ENCODE results near the gene EPN3.

The EPN3 gene

DNA sequence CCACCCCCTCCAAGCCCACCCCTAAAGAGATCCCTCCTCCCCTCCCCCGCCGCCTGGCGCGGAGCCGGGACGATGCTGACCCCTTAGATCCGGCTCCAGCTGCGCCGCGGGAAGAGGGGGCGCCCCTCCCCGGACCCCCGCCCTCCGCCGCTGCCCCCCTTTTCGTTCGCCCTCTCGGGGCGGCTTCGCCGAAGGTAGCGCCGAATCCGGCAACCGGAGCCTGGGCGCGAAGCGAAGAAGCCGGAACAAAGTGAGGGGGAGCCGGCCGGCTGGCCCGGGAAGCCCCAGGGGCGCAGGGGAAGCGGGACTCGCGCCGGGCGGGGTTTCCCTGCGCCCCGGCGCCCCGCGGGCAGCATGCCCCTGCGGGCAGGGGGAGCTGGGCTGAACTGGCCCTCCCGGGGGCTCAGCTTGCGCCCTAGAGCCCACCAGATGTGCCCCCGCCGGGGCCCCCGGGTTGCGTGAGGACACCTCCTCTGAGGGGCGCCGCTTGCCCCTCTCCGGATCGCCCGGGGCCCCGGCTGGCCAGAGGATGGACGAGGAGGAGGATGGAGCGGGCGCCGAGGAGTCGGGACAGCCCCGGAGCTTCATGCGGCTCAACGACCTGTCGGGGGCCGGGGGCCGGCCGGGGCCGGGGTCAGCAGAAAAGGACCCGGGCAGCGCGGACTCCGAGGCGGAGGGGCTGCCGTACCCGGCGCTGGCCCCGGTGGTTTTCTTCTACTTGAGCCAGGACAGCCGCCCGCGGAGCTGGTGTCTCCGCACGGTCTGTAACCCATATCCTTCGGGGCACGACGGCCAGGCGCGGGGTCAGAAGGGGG, 28.6 kb downstream of the EPN3 start:
- ATAC-seq, result no peak
- H3K4me3 Mint-ChIP-seq, result peak overlapping the region; percentile 74

DNA sequence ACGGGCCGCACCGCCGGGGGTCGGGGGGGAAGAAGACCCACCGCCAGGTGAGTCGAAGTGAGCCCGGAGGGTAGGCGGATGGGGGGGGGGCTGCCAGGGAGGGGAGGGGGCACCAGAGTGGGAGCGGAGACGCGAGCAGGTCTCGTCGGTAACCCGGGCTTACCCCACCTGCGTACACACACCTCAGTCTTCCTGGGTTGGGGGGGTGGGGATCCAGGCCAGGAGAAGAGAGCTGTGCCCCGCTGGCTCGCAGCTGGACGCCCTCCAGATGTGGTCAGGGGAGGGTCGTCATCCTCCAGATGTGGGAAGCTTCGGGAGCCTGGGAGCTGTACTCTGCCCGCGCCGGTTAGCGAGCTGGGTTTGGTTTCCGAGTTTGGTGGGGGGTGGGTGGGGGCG, 29.2 kb downstream of the EPN3 start:
- DNase-seq (ENCODE audit: low spot score in 2 of 2), result no peak
- no peaks in the 10 kb centered on the region for H3K9me3 Mint-ChIP-seq
- no peak overlapping the region for H3K27ac Mint-ChIP-seq
- no peaks in the 10 kb centered on the region for H3K36me3 Mint-ChIP-seq
- peak overlapping the region; percentile 74 for H3K4me3 Mint-ChIP-seq
- ATAC-seq, result no peak
- H3K4me1 Mint-ChIP-seq, result peaks cover 45% of the 10 kb centered on the region

More for the DNA sequence above, 28.6 kb downstream of the EPN3 start:
- Mint-ChIP-seq H3K36me3 (no peaks in the 10 kb centered on the region), H3K27ac (no peak overlapping the region), H3K9me3 (no peaks in the 10 kb centered on the region), H3K4me1 (peaks cover 44% of the 10 kb centered on the region)
- no peak for DNase-seq (ENCODE audit: low spot score in 2 of 2)

DNA sequence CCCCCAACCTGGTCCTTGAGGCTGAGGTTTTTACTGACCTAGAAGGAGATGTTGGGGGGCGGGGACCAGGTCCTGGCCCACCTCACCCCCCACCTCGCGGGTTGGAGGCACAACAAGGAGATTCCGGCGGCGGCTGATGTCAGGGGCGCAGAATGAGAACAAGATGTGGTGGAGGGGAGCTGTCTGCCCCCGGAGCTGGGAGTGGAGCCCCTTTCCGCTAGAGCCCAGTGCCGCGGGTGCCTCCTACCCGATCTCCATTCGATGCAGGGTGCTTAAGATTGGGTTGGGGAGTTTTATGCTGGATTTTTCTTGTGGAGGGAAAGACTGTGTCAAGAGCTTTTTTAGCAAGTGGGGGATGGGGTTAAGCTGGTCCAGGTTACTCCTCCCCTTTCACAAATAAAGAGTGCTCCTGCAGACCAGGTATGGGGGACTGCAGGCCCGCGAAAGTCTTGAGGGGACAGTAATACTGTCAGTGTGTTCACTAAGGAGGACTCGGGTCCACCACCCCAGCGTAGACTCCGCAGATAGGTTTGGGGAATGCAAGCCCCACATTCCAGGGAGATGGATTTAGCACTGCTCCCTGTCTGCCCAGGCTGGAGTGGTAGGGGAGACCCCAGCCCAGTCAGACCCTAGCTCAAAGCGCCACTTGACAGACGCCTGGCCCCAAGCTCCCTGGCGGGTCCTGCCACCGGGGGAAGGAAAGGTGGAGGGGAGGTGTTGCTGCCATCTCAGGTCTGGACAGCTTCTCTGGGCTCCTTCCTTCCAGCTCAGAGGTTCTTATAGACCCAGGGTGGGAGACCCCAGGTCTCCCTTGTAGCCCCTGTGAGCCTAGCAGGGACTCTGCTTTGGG, 29.9 kb downstream of the EPN3 start:
- H3K4me3 Mint-ChIP-seq, result peak overlapping the region; percentile 74
- H3K27ac Mint-ChIP-seq, result no peak overlapping the region
- ATAC-seq (no peak), DNase-seq (ENCODE audit: low spot score in 2 of 2) (no peak)
- no peaks in the 10 kb centered on the region for H3K9me3 Mint-ChIP-seq
- H3K36me3 Mint-ChIP-seq, result no peaks in the 10 kb centered on the region
- H3K4me1 Mint-ChIP-seq, result peaks cover 45% of the 10 kb centered on the region

DNA sequence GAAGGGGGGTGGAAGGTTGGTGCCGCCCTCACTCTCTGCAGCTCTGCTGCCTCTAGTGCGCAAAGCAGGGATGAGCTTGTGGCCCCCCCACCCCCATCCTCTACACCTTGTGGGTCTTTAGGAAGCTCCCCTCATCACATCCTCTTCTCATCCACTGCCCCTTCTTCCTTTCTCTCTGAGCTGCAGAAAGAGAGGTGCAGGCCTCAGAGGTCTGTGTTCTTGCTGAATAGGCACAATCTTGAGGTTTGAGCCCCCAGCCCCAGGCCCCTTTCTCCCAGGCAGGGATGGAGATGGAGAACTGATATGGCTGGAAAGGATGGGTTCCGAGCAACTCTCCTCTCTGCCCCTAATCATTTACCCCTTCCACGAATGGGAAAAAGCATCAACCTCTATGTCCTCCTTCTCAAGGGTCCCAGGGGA, 30.6 kb downstream of the EPN3 start:
- H3K4me1 Mint-ChIP-seq, result peaks cover 45% of the 10 kb centered on the region
- ATAC-seq (no peak), DNase-seq (ENCODE audit: low spot score in 2 of 2) (no peak)
- H3K36me3 Mint-ChIP-seq, result no peaks in the 10 kb centered on the region
- no peaks in the 10 kb centered on the region for H3K9me3 Mint-ChIP-seq
- H3K4me3 Mint-ChIP-seq, result no peak overlapping the region
- no peak overlapping the region for H3K27ac Mint-ChIP-seq

DNA sequence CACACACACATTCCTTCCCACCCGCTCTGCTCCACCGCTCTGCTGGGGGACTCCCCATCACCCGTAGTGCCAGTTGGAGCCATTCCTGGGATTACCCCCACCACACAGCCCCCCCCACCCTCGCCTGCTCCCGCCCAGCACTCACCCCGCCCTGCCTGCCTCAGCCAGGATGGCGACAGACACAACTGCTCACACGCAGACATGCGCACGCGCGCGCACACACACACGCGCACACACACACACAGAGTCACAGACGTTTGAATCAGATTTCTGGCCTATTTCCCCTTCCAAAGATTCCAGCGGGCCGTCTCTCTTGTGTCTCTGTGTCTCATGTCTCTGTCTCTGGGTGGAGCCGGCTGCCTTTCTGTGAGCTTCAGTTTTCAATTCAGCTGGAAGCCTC, 32.4 kb downstream of the EPN3 start:
- H3K36me3 Mint-ChIP-seq, result no peaks in the 10 kb centered on the region
- no peak for ATAC-seq
- H3K4me3 Mint-ChIP-seq, result no peak overlapping the region
- no peaks in the 10 kb centered on the region for H3K9me3 Mint-ChIP-seq
- no peak for DNase-seq (ENCODE audit: low spot score in 2 of 2)
- peaks cover 28% of the 10 kb centered on the region for H3K4me1 Mint-ChIP-seq
- H3K27ac Mint-ChIP-seq, result no peak overlapping the region

DNA sequence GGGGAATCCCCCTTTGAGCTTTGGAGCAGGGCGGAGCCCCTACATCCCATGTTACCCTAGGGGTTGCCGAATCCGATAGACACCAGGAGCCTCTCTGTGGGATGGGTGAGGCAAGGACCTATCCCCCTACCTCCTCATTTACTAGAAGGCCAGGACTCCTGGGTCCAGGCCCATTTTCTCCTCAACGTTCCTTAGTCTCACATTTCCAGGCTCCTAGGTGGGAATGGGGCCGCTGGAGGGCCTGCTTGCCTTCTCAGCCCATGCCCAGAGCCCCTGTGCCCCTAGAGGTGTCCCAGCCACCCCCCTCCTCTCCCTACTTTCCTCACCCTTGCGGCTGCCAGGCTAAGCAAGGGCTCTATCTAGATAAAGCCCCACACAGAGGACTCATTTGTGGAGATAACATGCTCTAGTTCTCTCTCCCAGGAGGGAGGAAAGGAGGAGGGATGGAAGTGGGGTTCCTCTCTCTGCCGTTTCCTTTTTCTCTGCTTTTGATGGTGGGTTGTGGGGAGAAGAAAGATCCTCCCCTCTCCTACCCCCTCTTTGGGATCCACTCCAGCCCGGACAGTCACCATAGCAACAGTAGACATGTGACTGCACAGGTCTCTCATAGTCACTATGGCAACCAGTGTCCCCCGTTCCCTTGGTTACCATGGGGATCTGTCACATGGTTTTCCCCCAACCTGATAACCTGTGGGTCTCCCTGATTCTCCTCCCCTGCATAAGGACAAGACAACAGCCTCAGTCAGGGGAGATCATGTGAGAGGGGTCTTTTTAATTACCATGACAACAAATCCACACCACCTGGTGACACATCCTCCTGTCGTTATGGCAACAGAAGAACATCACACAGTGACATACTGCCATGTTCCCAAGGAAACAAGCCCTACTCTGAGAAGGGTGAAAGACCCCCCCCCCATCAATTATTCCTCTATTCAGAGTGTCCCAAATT, 33.1 kb downstream of the EPN3 start:
- Mint-ChIP-seq H3K9me3 (no peaks in the 10 kb centered on the region), H3K27ac (peak overlapping the region; percentile 36), H3K4me1 (peaks cover 23% of the 10 kb centered on the region), H3K36me3 (no peaks in the 10 kb centered on the region), H3K4me3 (no peak overlapping the region)
- no peak for DNase-seq (ENCODE audit: low spot score in 2 of 2)
- no peak for ATAC-seq

DNA sequence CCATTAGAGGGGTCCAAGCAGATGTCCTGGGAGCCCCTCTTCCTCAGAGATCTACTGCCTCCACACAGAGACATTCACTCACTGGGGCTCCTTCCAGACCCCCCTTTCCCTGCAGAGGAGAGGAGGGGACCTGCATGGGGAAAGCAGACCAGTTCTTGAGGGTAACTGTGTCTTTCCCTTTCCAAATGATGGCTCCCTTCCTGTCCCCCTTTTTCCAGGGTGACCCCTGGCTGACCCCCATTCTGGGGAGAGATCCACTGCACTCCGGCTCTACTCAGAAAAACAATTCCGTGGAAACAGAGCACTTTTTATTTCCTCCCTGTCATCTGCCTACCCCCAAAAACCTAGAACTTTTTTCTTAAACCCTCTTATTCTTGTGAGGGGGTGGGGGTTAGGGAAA, 34.4 kb downstream of the EPN3 start:
- no peaks in the 10 kb centered on the region for H3K9me3 Mint-ChIP-seq
- H3K4me1 Mint-ChIP-seq, result peaks cover 25% of the 10 kb centered on the region
- H3K4me3 Mint-ChIP-seq, result no peak overlapping the region
- H3K36me3 Mint-ChIP-seq, result no peaks in the 10 kb centered on the region
- H3K27ac Mint-ChIP-seq, result no peak overlapping the region
- ATAC-seq (no peak), DNase-seq (ENCODE audit: low spot score in 2 of 2) (no peak)

DNA sequence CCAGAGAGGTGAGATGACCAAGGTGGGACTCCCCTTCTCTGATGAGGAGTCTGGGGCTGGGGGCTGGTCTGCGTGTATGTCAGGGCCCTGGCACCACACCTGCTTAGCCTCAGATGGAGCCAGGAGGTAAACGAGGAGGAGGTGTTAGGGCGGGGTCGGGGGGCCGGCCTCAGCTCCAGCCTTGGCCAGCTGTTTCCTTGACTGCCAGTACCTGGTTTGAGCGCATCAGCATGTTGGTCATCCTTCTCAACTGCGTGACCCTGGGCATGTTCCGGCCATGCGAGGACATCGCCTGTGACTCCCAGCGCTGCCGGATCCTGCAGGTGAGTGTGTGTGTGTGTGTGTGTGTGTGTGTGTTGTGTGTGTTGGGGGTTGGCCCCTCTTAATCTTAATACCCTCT, 36.1 kb downstream of the EPN3 start:
- H3K27ac Mint-ChIP-seq, result no peak overlapping the region
- no peaks in the 10 kb centered on the region for H3K9me3 Mint-ChIP-seq
- no peak overlapping the region for H3K4me3 Mint-ChIP-seq
- H3K36me3 Mint-ChIP-seq, result no peaks in the 10 kb centered on the region
- peaks cover 20% of the 10 kb centered on the region for H3K4me1 Mint-ChIP-seq
- DNase-seq (ENCODE audit: low spot score in 2 of 2) (no peak), ATAC-seq (no peak)

GRCh38 chr17:50569592-50569991, 37.1 kb downstream of the EPN3 start:
- Mint-ChIP-seq H3K9me3 (no peaks in the 10 kb centered on the region), H3K36me3 (no peaks in the 10 kb centered on the region), H3K27ac (no peak overlapping the region), H3K4me3 (no peak overlapping the region), H3K4me1 (peaks cover 20% of the 10 kb centered on the region)
- ATAC-seq (no peak), DNase-seq (ENCODE audit: low spot score in 2 of 2) (no peak)

- ATAC-seq, result no peak
- Mint-ChIP-seq H3K36me3 (no peaks in the 10 kb centered on the region), H3K4me3 (no peak overlapping the region), H3K4me1 (peaks cover 16% of the 10 kb centered on the region), H3K27ac (no peak overlapping the region), H3K9me3 (no peaks in the 10 kb centered on the region)
- DNase-seq (ENCODE audit: low spot score in 2 of 2), result no peak
Measured at GRCh38 chr17:50570032-50570431, 37.5 kb downstream of the EPN3 start.

DNA sequence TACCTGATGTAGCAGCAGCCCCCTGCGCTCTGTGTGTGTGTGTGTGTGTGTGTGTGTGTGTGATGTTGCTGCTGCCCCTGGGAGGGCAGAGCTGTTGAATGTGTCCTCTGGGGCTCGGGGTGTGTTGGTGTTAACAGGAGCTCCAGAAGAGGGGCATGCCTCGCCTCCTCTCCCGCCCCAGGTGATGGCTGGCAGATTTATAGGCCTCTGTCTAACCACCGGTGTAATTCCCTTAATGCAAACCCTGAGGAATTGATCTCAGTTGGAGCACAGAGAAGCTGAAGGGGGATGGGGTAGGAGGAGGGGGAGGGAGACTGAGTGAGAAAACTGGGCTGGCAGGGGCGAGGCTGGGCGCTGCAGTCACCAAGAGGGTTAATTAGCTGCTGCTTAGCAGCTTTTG, 38.0 kb downstream of the EPN3 start:
- Mint-ChIP-seq H3K27ac (no peak overlapping the region), H3K4me1 (peaks cover 11% of the 10 kb centered on the region)
- ATAC-seq, result no peak

GRCh38 chr17:50571681-50572080, 39.1 kb downstream of the EPN3 start:
- no peak for ATAC-seq
- Mint-ChIP-seq H3K4me3 (no peak overlapping the region), H3K36me3 (no peaks in the 10 kb centered on the region), H3K4me1 (peaks cover 4% of the 10 kb centered on the region), H3K27ac (no peak overlapping the region), H3K9me3 (no peaks in the 10 kb centered on the region)
- DNase-seq (ENCODE audit: low spot score in 2 of 2), result no peak

More for the DNA sequence above, 38.0 kb downstream of the EPN3 start:
- H3K36me3 Mint-ChIP-seq, result no peaks in the 10 kb centered on the region
- DNase-seq (ENCODE audit: low spot score in 2 of 2), result no peak
- no peak overlapping the region for H3K4me3 Mint-ChIP-seq
- H3K9me3 Mint-ChIP-seq, result no peaks in the 10 kb centered on the region

GRCh38 chr17:50572541-50572940, 40.0 kb downstream of the EPN3 start:
- ATAC-seq (no peak), DNase-seq (ENCODE audit: low spot score in 2 of 2) (no peak)
- H3K36me3 Mint-ChIP-seq, result no peaks in the 10 kb centered on the region
- no peak overlapping the region for H3K27ac Mint-ChIP-seq
- H3K4me1 Mint-ChIP-seq, result peaks cover 4% of the 10 kb centered on the region
- H3K4me3 Mint-ChIP-seq, result no peak overlapping the region
- no peaks in the 10 kb centered on the region for H3K9me3 Mint-ChIP-seq

DNA sequence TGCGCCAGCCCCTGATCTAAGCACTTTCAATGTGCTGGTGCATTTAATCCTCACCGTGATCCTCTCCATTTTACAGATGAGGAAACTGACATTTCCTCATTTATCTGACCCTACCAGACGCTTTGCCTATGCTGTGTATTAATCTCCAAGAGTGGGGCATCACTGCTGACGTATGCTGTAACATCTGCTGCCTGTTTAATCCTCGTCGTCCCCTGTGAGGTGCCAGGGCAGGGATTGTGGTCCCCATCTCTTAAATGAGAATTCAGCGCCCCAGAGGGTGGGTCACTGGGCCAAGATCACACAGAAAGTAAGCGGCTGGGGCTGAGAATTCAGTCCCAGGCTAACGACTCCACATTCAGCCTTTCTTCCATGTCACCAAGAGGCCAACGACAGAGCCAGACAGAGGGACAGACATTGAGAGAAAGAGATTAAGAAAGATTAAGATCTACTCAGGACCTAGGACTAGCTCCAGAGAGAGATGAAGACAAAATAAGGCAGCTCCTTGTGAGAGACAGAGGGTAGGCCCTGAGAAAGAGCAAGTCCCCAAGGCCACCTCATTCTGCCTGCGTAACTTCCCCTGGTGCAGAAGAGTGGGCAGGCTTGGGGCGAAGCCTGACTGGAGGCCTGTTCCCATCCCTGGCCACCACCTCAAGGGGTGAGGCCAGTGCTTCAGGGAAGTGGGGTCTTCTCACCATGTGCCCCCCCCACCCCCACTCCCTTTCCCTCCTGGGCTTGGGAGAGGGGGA, 41.5 kb downstream of the EPN3 start:
- H3K9me3 Mint-ChIP-seq, result no peaks in the 10 kb centered on the region
- ATAC-seq (no peak), DNase-seq (ENCODE audit: low spot score in 2 of 2) (no peak)
- H3K36me3 Mint-ChIP-seq, result no peaks in the 10 kb centered on the region
- no peak overlapping the region for H3K4me3 Mint-ChIP-seq
- H3K27ac Mint-ChIP-seq, result no peak overlapping the region
- peaks cover 4% of the 10 kb centered on the region for H3K4me1 Mint-ChIP-seq

Measured in stimulated activated effector memory CD8-positive, alpha-beta T cell treated with anti-CD3 and anti-CD28 coated beads, Interleukin-12 subunit alpha, Interleukin-12 subunit beta, amount 100 ng/mL, for 72 hours (primary cell).